ENCODE data around the gene APOA5.

DNA sequence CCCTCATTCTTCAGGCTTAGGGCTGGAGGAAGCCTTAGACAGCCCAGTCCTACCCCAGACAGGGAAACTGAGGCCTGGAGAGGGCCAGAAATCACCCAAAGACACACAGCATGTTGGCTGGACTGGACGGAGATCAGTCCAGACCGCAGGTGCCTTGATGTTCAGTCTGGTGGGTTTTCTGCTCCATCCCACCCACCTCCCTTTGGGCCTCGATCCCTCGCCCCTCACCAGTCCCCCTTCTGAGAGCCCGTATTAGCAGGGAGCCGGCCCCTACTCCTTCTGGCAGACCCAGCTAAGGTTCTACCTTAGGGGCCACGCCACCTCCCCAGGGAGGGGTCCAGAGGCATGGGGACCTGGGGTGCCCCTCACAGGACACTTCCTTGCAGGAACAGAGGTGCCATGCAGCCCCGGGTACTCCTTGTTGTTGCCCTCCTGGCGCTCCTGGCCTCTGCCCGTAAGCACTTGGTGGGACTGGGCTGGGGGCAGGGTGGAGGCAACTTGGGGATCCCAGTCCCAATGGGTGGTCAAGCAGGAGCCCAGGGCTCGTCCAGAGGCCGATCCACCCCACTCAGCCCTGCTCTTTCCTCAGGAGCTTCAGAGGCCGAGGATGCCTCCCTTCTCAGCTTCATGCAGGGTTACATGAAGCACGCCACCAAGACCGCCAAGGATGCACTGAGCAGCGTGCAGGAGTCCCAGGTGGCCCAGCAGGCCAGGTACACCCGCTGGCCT lies 38.7 kb upstream of the APOA5 start:
- TF ChIP-seq, protein P1, sequence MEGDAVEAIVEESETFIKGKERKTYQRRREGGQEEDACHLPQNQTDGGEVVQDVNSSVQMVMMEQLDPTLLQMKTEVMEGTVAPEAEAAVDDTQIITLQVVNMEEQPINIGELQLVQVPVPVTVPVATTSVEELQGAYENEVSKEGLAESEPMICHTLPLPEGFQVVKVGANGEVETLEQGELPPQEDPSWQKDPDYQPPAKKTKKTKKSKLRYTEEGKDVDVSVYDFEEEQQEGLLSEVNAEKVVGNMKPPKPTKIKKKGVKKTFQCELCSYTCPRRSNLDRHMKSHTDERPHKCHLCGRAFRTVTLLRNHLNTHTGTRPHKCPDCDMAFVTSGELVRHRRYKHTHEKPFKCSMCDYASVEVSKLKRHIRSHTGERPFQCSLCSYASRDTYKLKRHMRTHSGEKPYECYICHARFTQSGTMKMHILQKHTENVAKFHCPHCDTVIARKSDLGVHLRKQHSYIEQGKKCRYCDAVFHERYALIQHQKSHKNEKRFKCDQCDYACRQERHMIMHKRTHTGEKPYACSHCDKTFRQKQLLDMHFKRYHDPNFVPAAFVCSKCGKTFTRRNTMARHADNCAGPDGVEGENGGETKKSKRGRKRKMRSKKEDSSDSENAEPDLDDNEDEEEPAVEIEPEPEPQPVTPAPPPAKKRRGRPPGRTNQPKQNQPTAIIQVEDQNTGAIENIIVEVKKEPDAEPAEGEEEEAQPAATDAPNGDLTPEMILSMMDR (IDR thresholded peaks at IDR 0.05), result no peak
- TF ChIP-seq POLR2A (IDR thresholded peaks at IDR 0.05) (no peak), EP300 (IDR thresholded peaks at IDR 0.05) (no peak)
